Activated CD8-positive, alpha-beta memory T cell treated with anti-CD3 and anti-CD28 coated beads for 36 hours (primary cell): ENCODE data around the gene MBTPS1. TPM values are rescaled to one million over a fixed set of nuclear protein-coding genes. Genes with fewer than 3 reads are reported as not detected.

ENCODE experiments used
- CTCF ChIA-PET: fragments of 350-600 bp; sonication (Branson Sonifier 250); formaldehyde crosslinking; loops from one replicate; lab custom pipeline; 2021; ENCODE audit warnings: antibody characterized with exemption; lab: Charles Lee
- POLR2A ChIA-PET: fragments of 350-600 bp; sonication (Branson Sonifier 250); formaldehyde crosslinking; loops from one replicate; lab custom pipeline; 2021; ENCODE audit warnings: antibody characterized with exemption; lab: Charles Lee
- total RNA-seq, 2 experiments: library from RNA; stranded (reverse); gene quantifications; one replicate each; pipeline ENCODE4 v1.2.3, GENCODE V29; 2021

Gene MBTPS1
- total RNA-seq, 2 experiments from 2014 or later = 36.8 to 38.5 TPM

- ChIA-PET POLR2A (interaction anchor here (0.6 to 0.9 kb wide), 2 partner anchors 22 to 75 kb away, joined by 3 read pairs; partner anchors contain the start of gene TAF1C), CTCF (interaction anchor here (0.6 to 3.0 kb wide), 2 partner anchors 45 to 75 kb away, joined by 3 to 9 read pairs; partner anchors contain the start of gene TAF1C)
Observed at GRCh38 chr16:84111949-84112348, 4.8 kb downstream of the MBTPS1 start.

GRCh38 chr16:84111525-84111924 is 5.2 kb downstream of the MBTPS1 start:
- ChIA-PET POLR2A (interaction anchor here (0.6 to 0.9 kb wide), 2 partner anchors 22 to 75 kb away, joined by 3 read pairs; partner anchors contain the start of gene TAF1C), CTCF (interaction anchor here (3.0 kb wide), 1 partner anchor 75 kb away, joined by 9 read pairs; the partner anchor contains the start of gene TAF1C)

- CTCF ChIA-PET = no interaction called here
- POLR2A ChIA-PET = no interaction called here
Observed at GRCh38 chr16:84110527-84110926, 6.2 kb downstream of the MBTPS1 start.

- CTCF ChIA-PET = no interaction called here
- POLR2A ChIA-PET = interaction anchor here (0.6 kb wide), 1 partner anchor 9 kb away, joined by 3 read pairs; no protein-coding TSS in a partner anchor
Observed at GRCh38 chr16:84109598-84110335, 7.0 kb downstream of the MBTPS1 start.

- ChIA-PET CTCF (interaction anchor here (2.6 kb wide), 1 partner anchor 79 kb away, joined by 8 read pairs; the partner anchor contains the start of gene TAF1C), POLR2A (no interaction called here)
Observed at GRCh38 chr16:84107921-84108320, 8.8 kb downstream of the MBTPS1 start.

- POLR2A ChIA-PET = no interaction called here
- CTCF ChIA-PET = interaction anchor here (1.2 to 2.6 kb wide), 2 partner anchors 22 to 81 kb away, joined by 3 to 8 read pairs; partner anchors contain the start of gene TAF1C
Observed at GRCh38 chr16:84105948-84106740, 10.6 kb downstream of the MBTPS1 start.

GRCh38 chr16:84105301-84105815 is 11.4 kb downstream of the MBTPS1 start:
- ChIA-PET CTCF (interaction anchor here (1.2 to 2.6 kb wide), 2 partner anchors 21 to 82 kb away, joined by 3 to 8 read pairs; partner anchors contain the start of gene TAF1C), POLR2A (no interaction called here)

- CTCF ChIA-PET = no interaction called here
Observed at GRCh38 chr16:84104231-84104630, 12.5 kb downstream of the MBTPS1 start.

GRCh38 chr16:84103678-84104077 is 13.1 kb downstream of the MBTPS1 start:
- CTCF ChIA-PET = no interaction called here
- POLR2A ChIA-PET = no interaction called here

More at GRCh38 chr16:84104231-84104630, 12.5 kb downstream of the MBTPS1 start:
- POLR2A ChIA-PET = no interaction called here

GRCh38 chr16:84098939-84099338 is 17.8 kb downstream of the MBTPS1 start:
- POLR2A ChIA-PET = no interaction called here
- CTCF ChIA-PET = interaction anchor here (1.2 kb wide), 1 partner anchor 16 kb away, joined by 3 read pairs; no protein-coding TSS in a partner anchor

- POLR2A ChIA-PET = no interaction called here
- CTCF ChIA-PET = interaction anchor here (1.5 kb wide), 2 partner anchors 7 to 12 kb away, joined by 4 to 5 read pairs; no protein-coding TSS in a partner anchor
Observed at GRCh38 chr16:84096447-84097005, 20.2 kb downstream of the MBTPS1 start.

- ChIA-PET POLR2A (no interaction called here), CTCF (no interaction called here)
Observed at GRCh38 chr16:84095466-84095865, 21.3 kb downstream of the MBTPS1 start.

GRCh38 chr16:84093879-84094270 is 22.9 kb downstream of the MBTPS1 start:
- POLR2A ChIA-PET = no interaction called here
- CTCF ChIA-PET = no interaction called here

- POLR2A ChIA-PET = no interaction called here
- CTCF ChIA-PET = no interaction called here
Observed at GRCh38 chr16:84093120-84093878, 23.4 kb downstream of the MBTPS1 start.

GRCh38 chr16:84091460-84091859 is 25.3 kb downstream of the MBTPS1 start:
- CTCF ChIA-PET = interaction anchor here (1.7 kb wide), 1 partner anchor 95 kb away, joined by 4 read pairs; the partner anchor contains the start of gene TAF1C
- POLR2A ChIA-PET = no interaction called here

- ChIA-PET CTCF (interaction anchor here (1.4 kb wide), 1 partner anchor 97 kb away, joined by 4 read pairs; the partner anchor contains the start of gene TAF1C), POLR2A (interaction anchor here (0.5 kb wide), 1 partner anchor 22 kb away, joined by 3 read pairs; no protein-coding TSS in a partner anchor)
Observed at GRCh38 chr16:84090211-84090610, 26.5 kb downstream of the MBTPS1 start.

- ChIA-PET POLR2A (no interaction called here), CTCF (interaction anchor here (0.6 to 1.4 kb wide), 8 partner anchors 8 to 447 kb away, joined by 3 to 4 read pairs (median 4); partner anchors contain the start of gene TAF1C)
Observed at GRCh38 chr16:84088695-84089395, 27.9 kb downstream of the MBTPS1 start.
